Smooth muscle cell (in vitro differentiated cells): ENCODE results near the gene OSBPL2. TPM values are rescaled to one million over a fixed set of nuclear protein-coding genes. Genes with fewer than 3 reads are reported as not detected.

Source experiments
- DNase-seq: peaks from one replicate; lab custom pipeline; 2025; ENCODE audit not compliant: unreplicated experiment; lab: John Stamatoyannopoulos, UW
- H2AFZ ChIP-seq: fragments of 200-600 bp; sonication (generic); 2 replicates; pipeline ENCODE4 v1.6.0; 2016; ENCODE audit warnings: antibody characterized with exemption, low read depth, mild to moderate bottlenecking
- H3F3A ChIP-seq: fragments of 200-600 bp; sonication (generic); 2 replicates; pipeline ENCODE4 v1.6.0; 2017; ENCODE audit warnings: antibody characterized with exemption, low read depth
- H3K27ac ChIP-seq: fragments of 200-600 bp; sonication (generic); 2 replicates; pipeline ENCODE4 v1.5.1; 2016; ENCODE audit warnings: low read depth, mild to moderate bottlenecking
- H3K27me3 ChIP-seq: fragments of 200-600 bp; sonication (generic); 2 replicates; pipeline ENCODE4 v1.6.1; 2016; ENCODE audit warnings: low read depth, mild to moderate bottlenecking
- H3K36me3 ChIP-seq: fragments of 200-600 bp; sonication (generic); 2 replicates; pipeline ENCODE4 v1.5.1; 2016; ENCODE audit warnings: low read depth
- H3K4me1 ChIP-seq: fragments of 200-600 bp; sonication (generic); 2 replicates; pipeline ENCODE4 v1.5.1; 2016; ENCODE audit warnings: low read depth
- H3K4me2 ChIP-seq: fragments of 200-600 bp; sonication (generic); 2 replicates; pipeline ENCODE4 v1.6.0; 2016; ENCODE audit warnings: mild to moderate bottlenecking
- H3K4me3 ChIP-seq: fragments of 200-600 bp; sonication (generic); 2 replicates; pipeline ENCODE4 v1.5.1; 2016; ENCODE audit warnings: mild to moderate bottlenecking
- H3K79me2 ChIP-seq: fragments of 200-600 bp; sonication (generic); 2 replicates; pipeline ENCODE4 v1.6.0; 2016; ENCODE audit warnings: low read depth, mild to moderate bottlenecking
- H3K9ac ChIP-seq: fragments of 200-600 bp; sonication (generic); 2 replicates; pipeline ENCODE4 v1.6.0; 2016; ENCODE audit warnings: low read depth
- H3K9me3 ChIP-seq: fragments of 200-600 bp; sonication (generic); replicated peaks from 2 replicates; pipeline ENCODE4 v1.5.1; 2016; ENCODE audit warnings: low read depth
- H4K20me1 ChIP-seq: fragments of 200-600 bp; sonication (generic); 2 replicates; pipeline ENCODE4 v1.6.0; 2016; ENCODE audit warnings: low read depth
- CTCF ChIP-seq: fragments of 200-600 bp; sonication (generic); IDR thresholded peaks from 2 replicates; pipeline ENCODE4 v1.5.1; 2017; ENCODE audit warnings: borderline replicate concordance, mild to moderate bottlenecking, antibody characterized with exemption; ENCODE audit not compliant: insufficient read depth, poor library complexity, severe bottlenecking
- WGBS: methylation state at CpG from one replicate; pipeline ENCODE4 v1.1.7; 2016; ENCODE audit warnings: low lambda C conversion rate; 5-methylcytosine and 5-hydroxymethylcytosine counted together
- polyA plus RNA-seq: library from polyadenylated mRNA; unstranded; fragments of >200 nt; fragmentation: Nextera tagmentation; extraction: Ambion mirVana; gene quantifications from 2 replicates; pipeline ENCODE4 v1.2.1, GENCODE V29; 2016
- total RNA-seq: library from RNA; depleted of rRNA; stranded (reverse); fragments of >200 nt; gene quantifications from 2 replicates; pipeline ENCODE4 v1.2.3, GENCODE V29; 2014

The OSBPL2 gene
- total and polyA plus RNA-seq, 2 experiments from 2014 or later: 34.3 to 37.0 TPM

- Histone ChIP-seq H3K9me3 (no peaks in the 10 kb centered on the region), H3K9ac (no peak overlapping the region), H3K4me1 (peaks cover 23% of the 10 kb centered on the region), H3K4me2 (no peak overlapping the region), H3K27me3 (peaks cover 77% of the 10 kb centered on the region), H2AFZ (no peak overlapping the region), H3F3A (no peaks in the 10 kb centered on the region), H3K36me3 (no peaks in the 10 kb centered on the region), H3K27ac (no peak overlapping the region), H3K4me3 (no peak overlapping the region), H3K79me2 (no peaks in the 10 kb centered on the region), H4K20me1 (peaks cover 11% of the 10 kb centered on the region)
- no peak for DNase-seq
- WGBS: 78% methylated on average over 13 of the region's 13 CpGs
- no peak for TF ChIP-seq CTCF
Measured at GRCh38 chr20:62222972-62223371, 15.3 kb upstream of the OSBPL2 start.

GRCh38 chr20:62223571-62223970, 14.8 kb upstream of the OSBPL2 start:
- H3K36me3 ChIP-seq: no peaks in the 10 kb centered on the region
- no peak overlapping the region for H3K9ac ChIP-seq
- H3K4me2 ChIP-seq: no peak overlapping the region
- H3F3A ChIP-seq: no peaks in the 10 kb centered on the region
- 88% methylated on average over 9 of the region's 9 CpGs for WGBS
- TF ChIP-seq CTCF: no peak
- H4K20me1 ChIP-seq: peaks cover 11% of the 10 kb centered on the region
- no peaks in the 10 kb centered on the region for H3K9me3 ChIP-seq
- H3K79me2 ChIP-seq: no peaks in the 10 kb centered on the region
- H2AFZ ChIP-seq: no peak overlapping the region
- DNase-seq: no peak
- H3K4me3 ChIP-seq: no peak overlapping the region
- H3K27ac ChIP-seq: no peak overlapping the region
- H3K4me1 ChIP-seq: peaks cover 20% of the 10 kb centered on the region
- peaks cover 71% of the 10 kb centered on the region for H3K27me3 ChIP-seq

GRCh38 chr20:62224113-62224855, 14.0 kb upstream of the OSBPL2 start:
- Histone ChIP-seq H3K36me3 (no peaks in the 10 kb centered on the region), H2AFZ (no peak overlapping the region), H4K20me1 (peaks cover 10% of the 10 kb centered on the region), H3K27me3 (peaks cover 64% of the 10 kb centered on the region), H3K79me2 (no peaks in the 10 kb centered on the region), H3K4me2 (no peak overlapping the region), H3K4me3 (no peak overlapping the region), H3F3A (no peaks in the 10 kb centered on the region), H3K9me3 (no peaks in the 10 kb centered on the region), H3K4me1 (peaks cover 15% of the 10 kb centered on the region), H3K9ac (no peak overlapping the region), H3K27ac (no peak overlapping the region)
- 71% methylated on average over 20 of the region's 21 CpGs for WGBS
- no peak for DNase-seq
- TF ChIP-seq CTCF: no peak

- Histone ChIP-seq H3F3A (no peaks in the 10 kb centered on the region), H3K36me3 (no peaks in the 10 kb centered on the region), H3K4me1 (peaks cover 12% of the 10 kb centered on the region), H3K9ac (no peak overlapping the region), H3K79me2 (no peaks in the 10 kb centered on the region), H3K4me3 (no peak overlapping the region), H4K20me1 (peaks cover 6% of the 10 kb centered on the region), H3K27me3 (peaks cover 60% of the 10 kb centered on the region), H3K27ac (no peak overlapping the region), H2AFZ (no peak overlapping the region), H3K4me2 (no peak overlapping the region), H3K9me3 (no peaks in the 10 kb centered on the region)
- WGBS: 87% methylated on average over 13 of the region's 13 CpGs
- no peak for DNase-seq
- TF ChIP-seq CTCF: no peak
Measured at GRCh38 chr20:62225026-62225425, 13.3 kb upstream of the OSBPL2 start.
